GM23338 (cell line): ENCODE results near the gene AMBP. TPM values are rescaled to one million over a fixed set of nuclear protein-coding genes. Genes with fewer than 3 reads are reported as not detected.
"Not testable (repeated sequence)": the region's sequence is repeated elsewhere in the genome, so short reads cannot be mapped to it uniquely, and the experiment has no call there.

Source experiments
- ATAC-seq: fragments of 200-7000 bp; cut with Tn5 transposase; 3 replicates; pipeline ENCODE4 v1.9.1; 2020
- DNase-seq: peaks from one replicate; pipeline ENCODE4 v3.0.0-alpha.2; 2015; ENCODE audit warnings: low spot score
- H2AFZ ChIP-seq: fragments of 200-600 bp; sonication (generic); 2 replicates; pipeline ENCODE4 v1.8.0; 2016; ENCODE audit warnings: antibody characterized with exemption, mild to moderate bottlenecking, moderate library complexity
- H3F3A ChIP-seq: fragments of 200-600 bp; sonication (generic); replicated peaks from 2 replicates; pipeline ENCODE4 v1.8.0; 2017; ENCODE audit warnings: antibody characterized with exemption, mixed run types, low read depth
- H3K27ac ChIP-seq: fragments of 200-600 bp; sonication (generic); 2 replicates; pipeline ENCODE4 v1.6.1; 2016; ENCODE audit warnings: low read depth
- H3K27me3 ChIP-seq: fragments of 200-600 bp; sonication (generic); 2 replicates; pipeline ENCODE4 v1.8.0; 2016; ENCODE audit warnings: mild to moderate bottlenecking, mixed run types, moderate library complexity; ENCODE audit not compliant: insufficient read depth
- H3K36me3 ChIP-seq: fragments of 200-600 bp; sonication (generic); 2 replicates; pipeline ENCODE4 v1.8.0; 2016; ENCODE audit warnings: mild to moderate bottlenecking; ENCODE audit not compliant: insufficient read depth
- H3K4me1 ChIP-seq: fragments of 200-600 bp; sonication (generic); 2 replicates; pipeline ENCODE4 v1.8.0; 2016; ENCODE audit warnings: mild to moderate bottlenecking, moderate library complexity; ENCODE audit not compliant: insufficient read depth
- H3K4me2 ChIP-seq: fragments of 200-600 bp; sonication (generic); 2 replicates; pipeline ENCODE4 v1.7.1; 2017; ENCODE audit warnings: mixed run types
- H3K4me3 ChIP-seq: fragments of 200-600 bp; sonication (generic); 2 replicates; pipeline ENCODE4 v1.6.1; 2016; ENCODE audit warnings: mixed run types
- H3K79me2 ChIP-seq: fragments of 200-600 bp; sonication (generic); replicated peaks from 2 replicates; pipeline ENCODE4 v1.8.0; 2017; ENCODE audit warnings: mild to moderate bottlenecking; ENCODE audit not compliant: insufficient read depth
- H3K9me2 ChIP-seq: fragments of 200-600 bp; sonication (generic); 2 replicates; pipeline ENCODE4 v1.8.0; 2017; ENCODE audit not compliant: insufficient read depth
- H4K20me1 ChIP-seq: fragments of 200-600 bp; sonication (generic); replicated peaks from 2 replicates; pipeline ENCODE4 v1.8.0; 2017; ENCODE audit warnings: mild to moderate bottlenecking; ENCODE audit not compliant: insufficient read depth
- H3K27ac Mint-ChIP-seq: 2 replicates; pipeline ENCODE4 v1.8.0; 2020; ENCODE audit warnings: inconsistent platforms, mild to moderate bottlenecking, moderate library complexity, mixed read lengths
- H3K27me3 Mint-ChIP-seq: 3 replicates; pipeline ENCODE4 v1.8.0; 2022; ENCODE audit warnings: low read depth, mild to moderate bottlenecking, moderate library complexity, mixed read lengths, inconsistent platforms; ENCODE audit not compliant: insufficient read depth, poor library complexity
- H3K36me3 Mint-ChIP-seq: 3 replicates; pipeline ENCODE4 v1.8.0; 2021; ENCODE audit warnings: low read depth, mild to moderate bottlenecking, inconsistent platforms, moderate library complexity, mixed read lengths
- H3K4me1 Mint-ChIP-seq: 3 replicates; pipeline ENCODE4 v1.8.0; 2020; ENCODE audit warnings: mild to moderate bottlenecking, inconsistent platforms, mixed read lengths
- H3K4me3 Mint-ChIP-seq: 3 replicates; pipeline ENCODE4 v1.8.0; 2021; ENCODE audit warnings: moderate library complexity, mild to moderate bottlenecking, inconsistent platforms, mixed read lengths
- H3K9me3 Mint-ChIP-seq: 3 replicates; pipeline ENCODE4 v1.8.0; 2020; ENCODE audit warnings: moderate library complexity, mild to moderate bottlenecking, inconsistent platforms, mixed read lengths
- CREB1 ChIP-seq: fragments of 250-450 bp; sonication (Bioruptor Pico); IDR thresholded peaks from 2 replicates; pipeline ENCODE4 v1.5.0; 2020; ENCODE audit warnings: low read depth, mild to moderate bottlenecking, moderate library complexity
- EZH2 ChIP-seq: fragments of 200-600 bp; sonication (generic); IDR thresholded peaks from one replicate; pipeline ENCODE4 v1.8.0; 2017; ENCODE audit warnings: antibody characterized with exemption, mild to moderate bottlenecking, low read depth; ENCODE audit not compliant: unreplicated experiment
- EZH2phosphoT487 ChIP-seq: fragments of 200-600 bp; sonication (generic); IDR thresholded peaks from one replicate; pipeline ENCODE4 v1.8.1; 2018; ENCODE audit warnings: antibody characterized with exemption; ENCODE audit not compliant: unreplicated experiment
- JUNB ChIP-seq: IDR thresholded peaks from one replicate; pipeline ENCODE4 v1.6.1; 2016; ENCODE audit warnings: antibody characterized with exemption; ENCODE audit not compliant: unreplicated experiment
- NANOG ChIP-seq: IDR thresholded peaks from 2 replicates; pipeline ENCODE4 v1.6.1; 2016; ENCODE audit warnings: antibody characterized with exemption, borderline replicate concordance
- POLR2AphosphoS5 ChIP-seq: IDR thresholded peaks from 2 replicates; pipeline ENCODE4 v1.6.1; 2016; ENCODE audit warnings: antibody characterized with exemption, low read depth
- STAT1 ChIP-seq: IDR thresholded peaks from one replicate; pipeline ENCODE4 v1.6.1; 2016; ENCODE audit warnings: antibody characterized with exemption; ENCODE audit not compliant: unreplicated experiment
- ZNF114 ChIP-seq: fragments of 250-450 bp; sonication (Bioruptor Pico); IDR thresholded peaks from 2 replicates; pipeline ENCODE4 v1.5.0; 2020; ENCODE audit warnings: mild to moderate bottlenecking, moderate library complexity
- ZNF331 ChIP-seq: fragments of 250-450 bp; sonication (Bioruptor Pico); IDR thresholded peaks from 2 replicates; pipeline ENCODE4 v1.5.0; 2020; ENCODE audit warnings: low read depth, mild to moderate bottlenecking, moderate library complexity
- polyA plus RNA-seq: library from polyadenylated mRNA; unstranded; fragments of >200 nt; fragmentation: Nextera tagmentation; extraction: Ambion mirVana; gene quantifications from 2 replicates; pipeline ENCODE4 v1.2.1, GENCODE V29; 2016
- total RNA-seq: library from RNA; depleted of rRNA; stranded (reverse); fragments of >200 nt; shearing (Covaris generic); gene quantifications from 2 replicates; pipeline ENCODE4 v1.2.3, GENCODE V29; 2014
- TF ChIP-seq, protein P1 (sequence below): fragments of 250-450 bp; sonication (Bioruptor Pico); IDR thresholded peaks from 2 replicates; pipeline ENCODE4 v1.5.0; 2020; ENCODE audit warnings: mild to moderate bottlenecking, moderate library complexity
- TF ChIP-seq, protein P2 (sequence below): IDR thresholded peaks from one replicate; pipeline ENCODE4 v1.6.1; 2018; ENCODE audit warnings: antibody characterized with exemption; ENCODE audit not compliant: unreplicated experiment
- TF ChIP-seq, protein P3 (sequence below): IDR thresholded peaks from 2 replicates; pipeline ENCODE4 v1.6.1; 2016; ENCODE audit warnings: antibody characterized with exemption

AMBP gene
- total and polyA plus RNA-seq, 2 experiments from 2014 or later = 1.3 to 2.0 TPM

DNA sequence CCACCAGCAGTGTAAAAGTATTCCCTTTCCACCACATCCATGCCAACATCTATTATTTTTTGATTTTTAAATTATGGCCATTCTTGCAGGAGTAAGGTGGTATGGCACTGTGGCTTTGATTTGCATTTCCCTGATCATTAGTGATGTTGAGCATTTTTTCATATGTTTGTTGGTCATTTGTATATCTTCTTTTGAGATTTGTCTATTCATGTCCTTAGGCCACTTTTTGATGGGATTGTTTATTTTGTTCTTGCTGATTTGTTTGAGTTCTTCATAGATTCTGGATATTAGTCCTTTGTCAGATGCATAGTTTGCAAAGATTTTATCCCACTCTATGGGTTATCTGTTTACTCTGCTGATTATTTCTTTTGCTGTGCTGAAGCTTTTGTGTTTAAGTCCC lies 34.4 kb downstream of the AMBP start:
- H3K36me3 Mint-ChIP-seq = peaks cover 16% of the 10 kb centered on the region
- H3K4me1 ChIP-seq, H3K27ac ChIP-seq, H3K79me2 ChIP-seq, ATAC-seq, DNase-seq, H3K36me3 ChIP-seq, H3K4me2 ChIP-seq, H3K9me2 ChIP-seq, H3K27ac Mint-ChIP-seq, H4K20me1 ChIP-seq, H3F3A ChIP-seq, H3K4me3 Mint-ChIP-seq, H3K27me3 Mint-ChIP-seq, H3K4me3 ChIP-seq, H3K4me1 Mint-ChIP-seq, H3K9me3 Mint-ChIP-seq, H3K27me3 ChIP-seq, H2AFZ ChIP-seq: not testable (repeated sequence)

DNA sequence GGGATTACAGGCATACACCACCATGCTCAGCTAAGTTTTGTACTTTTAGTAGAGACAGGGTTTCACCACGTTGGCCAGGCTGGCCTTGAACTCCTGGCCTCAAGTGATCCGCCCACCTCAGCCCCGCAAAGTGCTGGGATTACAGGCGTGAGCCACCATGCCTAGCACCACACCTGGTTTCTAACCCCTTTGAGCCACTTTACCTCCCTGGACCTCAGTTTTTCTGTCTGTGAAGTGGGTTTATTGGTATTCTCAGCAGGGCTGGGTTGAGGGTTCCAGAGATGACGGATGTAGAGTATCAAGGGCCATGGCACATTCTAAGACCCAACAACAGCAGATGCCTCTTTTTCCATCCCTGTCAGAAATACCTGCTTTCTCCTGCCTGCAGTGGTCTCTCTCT lies 38.6 kb downstream of the AMBP start:
- H3K27ac Mint-ChIP-seq = no peak overlapping the region
- H3K27me3 ChIP-seq = no peaks in the 10 kb centered on the region
- no peak overlapping the region for H2AFZ ChIP-seq
- H3K9me2 ChIP-seq = no peaks in the 10 kb centered on the region
- no peak overlapping the region for H3K4me2 ChIP-seq
- H3K4me1 Mint-ChIP-seq = peaks cover 12% of the 10 kb centered on the region
- H3K9me3 Mint-ChIP-seq = no peaks in the 10 kb centered on the region
- no peaks in the 10 kb centered on the region for H3K36me3 ChIP-seq
- no peaks in the 10 kb centered on the region for H3K79me2 ChIP-seq
- peaks cover 4% of the 10 kb centered on the region; the same call in 1 of the 2 replicates for H3F3A ChIP-seq
- peaks cover 20% of the 10 kb centered on the region for H3K36me3 Mint-ChIP-seq
- peaks cover 14% of the 10 kb centered on the region for H3K4me1 ChIP-seq
- H4K20me1 ChIP-seq = no peaks in the 10 kb centered on the region; the same call in 1 of the 2 replicates
- ATAC-seq = no peak
- DNase-seq = no peak
- no peak overlapping the region for H3K4me3 ChIP-seq
- H3K27me3 Mint-ChIP-seq = no peaks in the 10 kb centered on the region
- no peak overlapping the region for H3K27ac ChIP-seq
- H3K4me3 Mint-ChIP-seq = no peak overlapping the region
- TF ChIP-seq JUNB (no peak), ZNF114 (no peak), POLR2AphosphoS5 (no peak), STAT1 (no peak), EZH2phosphoT487 (no peak), EZH2 (no peak), CREB1 (CRISPR knock-in tag) (no peak), NANOG (no peak), ZNF331 (CRISPR knock-in tag) (no peak)
- TF ChIP-seq, protein P1, sequence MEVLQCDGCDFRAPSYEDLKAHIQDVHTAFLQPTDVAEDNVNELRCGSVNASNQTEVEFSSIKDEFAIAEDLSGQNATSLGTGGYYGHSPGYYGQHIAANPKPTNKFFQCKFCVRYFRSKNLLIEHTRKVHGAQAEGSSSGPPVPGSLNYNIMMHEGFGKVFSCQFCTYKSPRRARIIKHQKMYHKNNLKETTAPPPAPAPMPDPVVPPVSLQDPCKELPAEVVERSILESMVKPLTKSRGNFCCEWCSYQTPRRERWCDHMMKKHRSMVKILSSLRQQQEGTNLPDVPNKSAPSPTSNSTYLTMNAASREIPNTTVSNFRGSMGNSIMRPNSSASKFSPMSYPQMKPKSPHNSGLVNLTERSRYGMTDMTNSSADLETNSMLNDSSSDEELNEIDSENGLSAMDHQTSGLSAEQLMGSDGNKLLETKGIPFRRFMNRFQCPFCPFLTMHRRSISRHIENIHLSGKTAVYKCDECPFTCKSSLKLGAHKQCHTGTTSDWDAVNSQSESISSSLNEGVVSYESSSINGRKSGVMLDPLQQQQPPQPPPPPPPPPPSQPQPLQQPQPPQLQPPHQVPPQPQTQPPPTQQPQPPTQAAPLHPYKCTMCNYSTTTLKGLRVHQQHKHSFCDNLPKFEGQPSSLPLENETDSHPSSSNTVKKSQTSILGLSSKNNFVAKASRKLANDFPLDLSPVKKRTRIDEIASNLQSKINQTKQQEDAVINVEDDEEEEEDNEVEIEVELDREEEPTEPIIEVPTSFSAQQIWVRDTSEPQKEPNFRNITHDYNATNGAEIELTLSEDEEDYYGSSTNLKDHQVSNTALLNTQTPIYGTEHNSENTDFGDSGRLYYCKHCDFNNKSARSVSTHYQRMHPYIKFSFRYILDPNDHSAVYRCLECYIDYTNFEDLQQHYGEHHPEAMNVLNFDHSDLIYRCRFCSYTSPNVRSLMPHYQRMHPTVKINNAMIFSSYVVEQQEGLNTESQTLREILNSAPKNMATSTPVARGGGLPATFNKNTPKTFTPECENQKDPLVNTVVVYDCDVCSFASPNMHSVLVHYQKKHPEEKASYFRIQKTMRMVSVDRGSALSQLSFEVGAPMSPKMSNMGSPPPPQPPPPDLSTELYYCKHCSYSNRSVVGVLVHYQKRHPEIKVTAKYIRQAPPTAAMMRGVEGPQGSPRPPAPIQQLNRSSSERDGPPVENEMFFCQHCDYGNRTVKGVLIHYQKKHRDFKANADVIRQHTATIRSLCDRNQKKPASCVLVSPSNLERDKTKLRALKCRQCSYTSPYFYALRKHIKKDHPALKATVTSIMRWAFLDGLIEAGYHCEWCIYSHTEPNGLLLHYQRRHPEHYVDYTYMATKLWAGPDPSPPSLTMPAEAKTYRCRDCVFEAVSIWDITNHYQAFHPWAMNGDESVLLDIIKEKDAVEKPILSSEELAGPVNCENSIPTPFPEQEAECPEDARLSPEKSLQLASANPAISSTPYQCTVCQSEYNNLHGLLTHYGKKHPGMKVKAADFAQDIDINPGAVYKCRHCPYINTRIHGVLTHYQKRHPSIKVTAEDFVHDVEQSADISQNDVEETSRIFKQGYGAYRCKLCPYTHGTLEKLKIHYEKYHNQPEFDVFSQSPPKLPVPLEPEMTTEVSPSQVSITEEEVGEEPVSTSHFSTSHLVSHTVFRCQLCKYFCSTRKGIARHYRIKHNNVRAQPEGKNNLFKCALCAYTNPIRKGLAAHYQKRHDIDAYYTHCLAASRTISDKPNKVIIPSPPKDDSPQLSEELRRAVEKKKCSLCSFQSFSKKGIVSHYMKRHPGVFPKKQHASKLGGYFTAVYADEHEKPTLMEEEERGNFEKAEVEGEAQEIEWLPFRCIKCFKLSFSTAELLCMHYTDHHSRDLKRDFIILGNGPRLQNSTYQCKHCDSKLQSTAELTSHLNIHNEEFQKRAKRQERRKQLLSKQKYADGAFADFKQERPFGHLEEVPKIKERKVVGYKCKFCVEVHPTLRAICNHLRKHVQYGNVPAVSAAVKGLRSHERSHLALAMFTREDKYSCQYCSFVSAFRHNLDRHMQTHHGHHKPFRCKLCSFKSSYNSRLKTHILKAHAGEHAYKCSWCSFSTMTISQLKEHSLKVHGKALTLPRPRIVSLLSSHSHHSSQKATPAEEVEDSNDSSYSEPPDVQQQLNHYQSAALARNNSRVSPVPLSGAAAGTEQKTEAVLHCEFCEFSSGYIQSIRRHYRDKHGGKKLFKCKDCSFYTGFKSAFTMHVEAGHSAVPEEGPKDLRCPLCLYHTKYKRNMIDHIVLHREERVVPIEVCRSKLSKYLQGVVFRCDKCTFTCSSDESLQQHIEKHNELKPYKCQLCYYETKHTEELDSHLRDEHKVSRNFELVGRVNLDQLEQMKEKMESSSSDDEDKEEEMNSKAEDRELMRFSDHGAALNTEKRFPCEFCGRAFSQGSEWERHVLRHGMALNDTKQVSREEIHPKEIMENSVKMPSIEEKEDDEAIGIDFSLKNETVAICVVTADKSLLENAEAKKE (CRISPR knock-in tag) = no peak
- TF ChIP-seq, protein P2, sequence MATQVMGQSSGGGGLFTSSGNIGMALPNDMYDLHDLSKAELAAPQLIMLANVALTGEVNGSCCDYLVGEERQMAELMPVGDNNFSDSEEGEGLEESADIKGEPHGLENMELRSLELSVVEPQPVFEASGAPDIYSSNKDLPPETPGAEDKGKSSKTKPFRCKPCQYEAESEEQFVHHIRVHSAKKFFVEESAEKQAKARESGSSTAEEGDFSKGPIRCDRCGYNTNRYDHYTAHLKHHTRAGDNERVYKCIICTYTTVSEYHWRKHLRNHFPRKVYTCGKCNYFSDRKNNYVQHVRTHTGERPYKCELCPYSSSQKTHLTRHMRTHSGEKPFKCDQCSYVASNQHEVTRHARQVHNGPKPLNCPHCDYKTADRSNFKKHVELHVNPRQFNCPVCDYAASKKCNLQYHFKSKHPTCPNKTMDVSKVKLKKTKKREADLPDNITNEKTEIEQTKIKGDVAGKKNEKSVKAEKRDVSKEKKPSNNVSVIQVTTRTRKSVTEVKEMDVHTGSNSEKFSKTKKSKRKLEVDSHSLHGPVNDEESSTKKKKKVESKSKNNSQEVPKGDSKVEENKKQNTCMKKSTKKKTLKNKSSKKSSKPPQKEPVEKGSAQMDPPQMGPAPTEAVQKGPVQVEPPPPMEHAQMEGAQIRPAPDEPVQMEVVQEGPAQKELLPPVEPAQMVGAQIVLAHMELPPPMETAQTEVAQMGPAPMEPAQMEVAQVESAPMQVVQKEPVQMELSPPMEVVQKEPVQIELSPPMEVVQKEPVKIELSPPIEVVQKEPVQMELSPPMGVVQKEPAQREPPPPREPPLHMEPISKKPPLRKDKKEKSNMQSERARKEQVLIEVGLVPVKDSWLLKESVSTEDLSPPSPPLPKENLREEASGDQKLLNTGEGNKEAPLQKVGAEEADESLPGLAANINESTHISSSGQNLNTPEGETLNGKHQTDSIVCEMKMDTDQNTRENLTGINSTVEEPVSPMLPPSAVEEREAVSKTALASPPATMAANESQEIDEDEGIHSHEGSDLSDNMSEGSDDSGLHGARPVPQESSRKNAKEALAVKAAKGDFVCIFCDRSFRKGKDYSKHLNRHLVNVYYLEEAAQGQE = no peak
- TF ChIP-seq, protein P3, sequence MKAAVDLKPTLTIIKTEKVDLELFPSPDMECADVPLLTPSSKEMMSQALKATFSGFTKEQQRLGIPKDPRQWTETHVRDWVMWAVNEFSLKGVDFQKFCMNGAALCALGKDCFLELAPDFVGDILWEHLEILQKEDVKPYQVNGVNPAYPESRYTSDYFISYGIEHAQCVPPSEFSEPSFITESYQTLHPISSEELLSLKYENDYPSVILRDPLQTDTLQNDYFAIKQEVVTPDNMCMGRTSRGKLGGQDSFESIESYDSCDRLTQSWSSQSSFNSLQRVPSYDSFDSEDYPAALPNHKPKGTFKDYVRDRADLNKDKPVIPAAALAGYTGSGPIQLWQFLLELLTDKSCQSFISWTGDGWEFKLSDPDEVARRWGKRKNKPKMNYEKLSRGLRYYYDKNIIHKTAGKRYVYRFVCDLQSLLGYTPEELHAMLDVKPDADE = no peak
